A673 (cell line): ENCODE data around the gene SCAMP3. TPM values are rescaled to one million over a fixed set of nuclear protein-coding genes. Genes with fewer than 3 reads are reported as not detected.

ENCODE experiments used
- BruUV-seq: library from RNA; stranded (reverse); fragments of 400-500 nt; replicated peaks from 2 replicates; lab custom pipeline; 2021; lab: Mats Ljungman, UMichigan
- CTCF ChIA-PET: fragments of 300-600 bp; sonication (Branson Sonifier 250); formaldehyde crosslinking; loops from one replicate; lab custom pipeline; 2022; ENCODE audit warnings: antibody characterized with exemption; lab: Charles Lee
- POLR2A ChIA-PET: fragments of 300-600 bp; sonication (Branson Sonifier 250); formaldehyde crosslinking; loops from one replicate; lab custom pipeline; 2022; ENCODE audit warnings: antibody characterized with exemption; ENCODE audit not compliant: low non-redundant PET; lab: Charles Lee
- DNase-seq: peaks from one replicate; pipeline ENCODE4 v3.0.0-alpha.2; 2015; ENCODE audit warnings: low spot score
- H3K27ac ChIP-seq: fragments of 200-600 bp; sonication (generic); 2 replicates; pipeline ENCODE4 v1.5.1; 2016; ENCODE audit warnings: mixed run types, low read depth, mild to moderate bottlenecking, mixed read lengths, antibody characterized with exemption, low read length; ENCODE audit not compliant: poor library complexity, severe bottlenecking
- H3K27me3 ChIP-seq: fragments of 200-600 bp; sonication (generic); replicated peaks from 2 replicates; pipeline ENCODE4 v1.6.1; 2017; ENCODE audit warnings: mixed run types, low read depth, mild to moderate bottlenecking, mixed read lengths, antibody characterized with exemption, low read length; ENCODE audit not compliant: insufficient read depth, poor library complexity
- H3K36me3 ChIP-seq: fragments of 200-600 bp; sonication (generic); 2 replicates; pipeline ENCODE4 v1.6.1; 2016; ENCODE audit warnings: mixed run types, mild to moderate bottlenecking, mixed read lengths, antibody characterized with exemption, low read length; ENCODE audit not compliant: insufficient read depth, poor library complexity, severe bottlenecking
- H3K4me1 ChIP-seq: fragments of 200-600 bp; sonication (generic); 2 replicates; pipeline ENCODE4 v1.6.1; 2017; ENCODE audit warnings: mixed run types, mild to moderate bottlenecking, mixed read lengths, antibody characterized with exemption, low read length; ENCODE audit not compliant: insufficient read depth, poor library complexity, severe bottlenecking
- H3K4me3 ChIP-seq: fragments of 200-600 bp; sonication (generic); 2 replicates; pipeline ENCODE4 v1.5.1; 2016; ENCODE audit warnings: low read depth, mixed run types, mild to moderate bottlenecking, mixed read lengths, low read length; ENCODE audit not compliant: poor library complexity, severe bottlenecking
- H3K9me3 ChIP-seq: fragments of 200-600 bp; sonication (generic); 2 replicates; pipeline ENCODE4 v1.6.1; 2016; ENCODE audit warnings: mixed run types, low read depth, mild to moderate bottlenecking, mixed read lengths, antibody characterized with exemption, low read length; ENCODE audit not compliant: poor library complexity, severe bottlenecking
- EZH2 ChIP-seq: fragments of 200-600 bp; sonication (generic); IDR thresholded peaks from 2 replicates; pipeline ENCODE4 v1.6.1; 2017; ENCODE audit warnings: borderline replicate concordance, low read depth, mild to moderate bottlenecking, mixed read lengths, antibody characterized with exemption, low read length; ENCODE audit not compliant: poor library complexity, severe bottlenecking
- intact Hi-C: fragments of 100-400 bp; cut with micrococcal nuclease; formaldehyde crosslinking; loops from one replicate; pipeline ENCODE4 v1.10.0; 2022; ENCODE audit not compliant: unreplicated experiment
- total RNA-seq: library from RNA; stranded (reverse); gene quantifications from 2 replicates; pipeline ENCODE4 v1.2.3, GENCODE V29; 2021
- TF ChIP-seq, protein P1 (sequence below): fragments of 300-800, 200-600 bp; sonication (generic); conservative IDR thresholded peaks from 2 replicates; pipeline ENCODE4 v1.5.1; 2017; ENCODE audit warnings: low read depth, mild to moderate bottlenecking, antibody characterized with exemption, low read length, moderate library complexity, mixed read lengths

SCAMP3 gene
- total RNA-seq, 1 experiment from 2014 or later, result 115 TPM

DNA sequence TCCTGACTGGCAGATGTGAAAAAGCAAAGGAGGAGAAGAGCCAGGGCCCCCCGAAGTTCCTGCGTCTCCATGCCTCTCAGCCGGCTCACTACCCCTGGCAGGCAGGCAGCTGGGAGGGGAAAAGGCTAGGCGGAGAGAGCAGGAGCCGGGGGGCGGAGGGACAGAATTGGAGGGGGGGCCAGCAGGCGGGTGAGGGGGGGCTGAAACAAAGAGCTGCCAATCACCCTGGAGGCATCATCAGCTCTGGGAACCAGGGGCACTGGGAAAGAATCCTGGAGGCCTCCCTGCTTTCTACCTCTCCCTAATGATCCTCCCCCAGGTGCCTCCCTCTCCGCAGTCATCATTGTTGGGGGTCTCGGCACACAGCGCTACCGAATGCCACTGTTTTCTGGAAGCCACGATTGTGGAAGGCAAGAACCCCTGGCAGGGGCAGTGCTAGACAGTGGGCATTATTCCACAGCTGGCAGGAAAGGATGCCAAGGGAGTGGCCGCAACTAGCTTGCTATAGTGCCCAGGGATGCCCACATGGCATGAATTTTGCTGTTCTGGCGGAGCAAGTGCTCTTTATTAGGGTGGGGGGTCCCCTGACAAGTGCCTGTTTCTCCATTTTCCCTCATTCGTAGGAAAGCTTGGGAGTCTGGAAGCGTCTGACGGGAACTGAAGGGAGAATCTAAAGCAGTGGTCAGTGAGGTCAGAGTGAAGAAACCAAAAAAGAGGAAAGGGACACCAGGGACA, 54.2 kb downstream of the SCAMP3 start, which contains the start of gene THBS3:
Gene THBS3 (minus strand): TSS at position 92 of the 735 bp plus-strand sequence. CDS start 21 bp downstream, at position 71.
- ChIA-PET POLR2A (no interaction called here), CTCF (no interaction called here)
- H3K9me3 ChIP-seq, result no peaks in the 10 kb centered on the region
- H3K36me3 ChIP-seq, result no peaks in the 10 kb centered on the region
- H3K4me1 ChIP-seq, result peaks cover 16% of the 10 kb centered on the region
- TF ChIP-seq, protein P1, sequence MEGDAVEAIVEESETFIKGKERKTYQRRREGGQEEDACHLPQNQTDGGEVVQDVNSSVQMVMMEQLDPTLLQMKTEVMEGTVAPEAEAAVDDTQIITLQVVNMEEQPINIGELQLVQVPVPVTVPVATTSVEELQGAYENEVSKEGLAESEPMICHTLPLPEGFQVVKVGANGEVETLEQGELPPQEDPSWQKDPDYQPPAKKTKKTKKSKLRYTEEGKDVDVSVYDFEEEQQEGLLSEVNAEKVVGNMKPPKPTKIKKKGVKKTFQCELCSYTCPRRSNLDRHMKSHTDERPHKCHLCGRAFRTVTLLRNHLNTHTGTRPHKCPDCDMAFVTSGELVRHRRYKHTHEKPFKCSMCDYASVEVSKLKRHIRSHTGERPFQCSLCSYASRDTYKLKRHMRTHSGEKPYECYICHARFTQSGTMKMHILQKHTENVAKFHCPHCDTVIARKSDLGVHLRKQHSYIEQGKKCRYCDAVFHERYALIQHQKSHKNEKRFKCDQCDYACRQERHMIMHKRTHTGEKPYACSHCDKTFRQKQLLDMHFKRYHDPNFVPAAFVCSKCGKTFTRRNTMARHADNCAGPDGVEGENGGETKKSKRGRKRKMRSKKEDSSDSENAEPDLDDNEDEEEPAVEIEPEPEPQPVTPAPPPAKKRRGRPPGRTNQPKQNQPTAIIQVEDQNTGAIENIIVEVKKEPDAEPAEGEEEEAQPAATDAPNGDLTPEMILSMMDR, result no peak
- no peak for TF ChIP-seq EZH2
- TSS peak; percentile 26 for BruUV-seq
- intact Hi-C loops, result loop anchor here (5.0 to 10.0 kb wide), 3 partner anchors 34 to 387 kb away; partner anchors contain the start of gene RUSC1
- H3K4me3 ChIP-seq, result peak within 1 kb of the TSS; percentile 95
- peak within 1 kb of the TSS; percentile 93 for H3K27ac ChIP-seq
- peak; percentile 69 for DNase-seq
- H3K27me3 ChIP-seq, result no peaks in the 10 kb centered on the region

DNA sequence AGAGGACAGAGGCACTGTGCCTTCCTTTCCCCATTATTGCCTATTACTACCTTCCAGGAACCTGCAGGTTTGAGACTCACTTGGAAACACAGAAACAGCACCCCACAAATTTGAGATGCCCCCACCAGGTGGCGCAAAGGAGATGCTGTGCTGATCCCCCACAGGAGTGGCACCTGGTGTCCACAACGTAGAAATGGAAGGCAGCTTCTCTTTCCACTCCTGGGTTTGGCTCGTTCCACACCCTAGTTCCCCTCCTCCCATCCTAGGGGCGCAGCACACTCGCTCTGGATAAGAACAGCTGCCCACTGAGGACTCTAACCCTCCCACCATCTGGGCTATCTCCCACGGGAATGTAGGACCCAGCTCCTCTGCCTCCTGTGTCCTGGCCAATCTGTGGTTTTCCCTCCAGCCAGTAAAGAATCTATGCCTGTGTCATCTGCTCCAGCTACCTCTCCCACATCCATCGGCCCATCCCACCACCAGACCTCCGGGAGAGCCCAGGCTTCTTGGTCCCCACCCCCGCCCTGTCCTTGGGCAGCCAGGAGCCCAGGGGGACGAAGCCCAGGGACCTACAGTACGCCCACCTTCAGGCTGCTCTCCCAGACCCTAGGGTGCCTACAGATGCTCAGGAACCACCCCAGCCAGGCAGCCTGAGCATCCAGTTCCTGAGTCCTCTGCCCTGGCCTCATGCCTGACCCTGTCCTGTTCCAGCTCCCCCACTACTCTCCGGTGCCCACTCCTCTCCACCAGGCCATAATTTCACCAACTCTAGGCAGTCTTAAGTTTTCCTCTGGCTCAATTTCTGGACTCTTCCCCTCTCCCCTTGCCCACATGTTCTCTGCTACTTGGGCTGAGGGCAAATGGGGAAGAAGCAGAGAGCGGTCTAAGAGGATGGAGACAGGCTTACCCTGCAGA, 55.0 kb downstream of the SCAMP3 start:
- BruUV-seq, result no TSS peak
- ChIA-PET POLR2A (no interaction called here), CTCF (interaction anchor here (0.9 to 1.2 kb wide), 6 partner anchors 13 to 117 kb away, joined by 3 to 15 read pairs (median 4); a partner anchor contains a TSS)
- peaks cover 16% of the 10 kb centered on the region for H3K4me1 ChIP-seq
- no peaks in the 10 kb centered on the region for H3K27me3 ChIP-seq
- no peaks in the 10 kb centered on the region for H3K9me3 ChIP-seq
- intact Hi-C loops, result loop anchor here (5.0 to 10.0 kb wide), 3 partner anchors 35 to 388 kb away; partner anchors contain the start of gene RUSC1
- peak; percentile 90 for DNase-seq
- TF ChIP-seq, protein P1, result peak; percentile 90
- no peak for TF ChIP-seq EZH2
- peak overlapping the region; percentile 93 for H3K27ac ChIP-seq
- H3K36me3 ChIP-seq, result no peaks in the 10 kb centered on the region
- H3K4me3 ChIP-seq, result peak overlapping the region; percentile 95

Other genes with a start within 250 kb of the SCAMP3 start
- 0.21 TPM in 1 of 2 replicates, not detected in the other for gene DCST2, start 228.6 kb downstream of the SCAMP3 start, total RNA-seq
- not detected in 2 replicates for gene DCST1, start 228.5 kb downstream of the SCAMP3 start, total RNA-seq
- 36.3 and 48.5 TPM in 2 replicates for gene ADAM15, start 211.0 kb downstream of the SCAMP3 start, total RNA-seq
- gene EFNA4, start 198.6 kb downstream of the SCAMP3 start, total RNA-seq, result 17.0 and 18.8 TPM in 2 replicates
- 5.8 and 8.9 TPM in 2 replicates for gene EFNA3, start 183.5 kb downstream of the SCAMP3 start, total RNA-seq
- 0.90 and 1.0 TPM in 2 replicates for gene EFNA1, start 134.5 kb downstream of the SCAMP3 start, total RNA-seq
- 30.3 and 33.8 TPM in 2 replicates for gene SLC50A1, start 126.5 kb downstream of the SCAMP3 start, total RNA-seq
- 34.0 and 37.4 TPM in 2 replicates for gene DPM3, start 121.8 kb downstream of the SCAMP3 start, total RNA-seq
- gene KRTCAP2, start 89.1 kb downstream of the SCAMP3 start, total RNA-seq, result 162 and 179 TPM in 2 replicates
- gene TRIM46, start 88.5 kb downstream of the SCAMP3 start, total RNA-seq, result 5.1 and 6.2 TPM in 2 replicates
- gene THBS3, start 54.5 kb downstream of the SCAMP3 start, total RNA-seq, result 23.2 and 29.7 TPM in 2 replicates
- 65.2 and 75.9 TPM in 2 replicates for gene MTX1, start 53.7 kb downstream of the SCAMP3 start, total RNA-seq
- 72.5 and 75.5 TPM in 2 replicates for gene ENTREP3, start 6.9 kb downstream of the SCAMP3 start, total RNA-seq
- gene CLK2, start 11.1 kb upstream of the SCAMP3 start, total RNA-seq, result 70.2 and 79.1 TPM in 2 replicates
- gene HCN3, start 15.1 kb upstream of the SCAMP3 start, total RNA-seq, result 11.3 and 12.2 TPM in 2 replicates
- not detected in 2 replicates for gene PKLR, start 39.1 kb upstream of the SCAMP3 start, total RNA-seq
- 449 and 481 TPM in 2 replicates for gene FDPS, start 46.5 kb upstream of the SCAMP3 start, total RNA-seq
- 42.2 and 43.9 TPM in 2 replicates for gene RUSC1, start 58.5 kb upstream of the SCAMP3 start, total RNA-seq